AG10803 (cell line): ENCODE results near the gene PYGB.

Source experiments
- DNase-seq: peaks from one replicate; pipeline ENCODE4 v3.0.0; 2010; ENCODE audit warnings: low read depth
- H3K4me3 ChIP-seq: 2 replicates; pipeline ENCODE4 v1.5.1; 2011; ENCODE audit warnings: mild to moderate bottlenecking, low read length, control low read depth
- TF ChIP-seq, protein P1 (sequence below): conservative IDR thresholded peaks from 2 replicates; pipeline ENCODE4 v1.5.1; 2011; ENCODE audit warnings: mild to moderate bottlenecking, low read length, control low read depth, inconsistent platforms

PYGB gene

DNA sequence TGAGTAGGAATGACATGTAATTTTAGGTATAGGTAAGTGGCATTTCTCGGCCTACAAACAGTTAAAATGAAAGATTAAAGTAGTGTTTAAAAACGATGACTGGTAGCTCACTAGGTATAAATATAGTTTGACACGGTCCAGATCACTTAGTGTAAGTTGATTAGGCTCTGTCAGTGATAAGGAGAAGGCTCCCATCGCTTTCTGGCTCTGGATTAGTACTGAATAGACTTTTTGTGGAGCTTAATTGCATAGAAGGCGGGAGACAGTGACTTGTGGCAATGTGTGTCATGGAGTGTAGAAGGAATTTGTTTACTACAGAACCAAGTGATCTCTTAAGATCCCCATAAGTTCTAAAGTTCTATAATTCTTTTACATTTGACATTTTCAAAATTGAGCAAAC lies 6.7 kb downstream of the PYGB start:
- TF ChIP-seq, protein P1, sequence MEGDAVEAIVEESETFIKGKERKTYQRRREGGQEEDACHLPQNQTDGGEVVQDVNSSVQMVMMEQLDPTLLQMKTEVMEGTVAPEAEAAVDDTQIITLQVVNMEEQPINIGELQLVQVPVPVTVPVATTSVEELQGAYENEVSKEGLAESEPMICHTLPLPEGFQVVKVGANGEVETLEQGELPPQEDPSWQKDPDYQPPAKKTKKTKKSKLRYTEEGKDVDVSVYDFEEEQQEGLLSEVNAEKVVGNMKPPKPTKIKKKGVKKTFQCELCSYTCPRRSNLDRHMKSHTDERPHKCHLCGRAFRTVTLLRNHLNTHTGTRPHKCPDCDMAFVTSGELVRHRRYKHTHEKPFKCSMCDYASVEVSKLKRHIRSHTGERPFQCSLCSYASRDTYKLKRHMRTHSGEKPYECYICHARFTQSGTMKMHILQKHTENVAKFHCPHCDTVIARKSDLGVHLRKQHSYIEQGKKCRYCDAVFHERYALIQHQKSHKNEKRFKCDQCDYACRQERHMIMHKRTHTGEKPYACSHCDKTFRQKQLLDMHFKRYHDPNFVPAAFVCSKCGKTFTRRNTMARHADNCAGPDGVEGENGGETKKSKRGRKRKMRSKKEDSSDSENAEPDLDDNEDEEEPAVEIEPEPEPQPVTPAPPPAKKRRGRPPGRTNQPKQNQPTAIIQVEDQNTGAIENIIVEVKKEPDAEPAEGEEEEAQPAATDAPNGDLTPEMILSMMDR = no peak

DNA sequence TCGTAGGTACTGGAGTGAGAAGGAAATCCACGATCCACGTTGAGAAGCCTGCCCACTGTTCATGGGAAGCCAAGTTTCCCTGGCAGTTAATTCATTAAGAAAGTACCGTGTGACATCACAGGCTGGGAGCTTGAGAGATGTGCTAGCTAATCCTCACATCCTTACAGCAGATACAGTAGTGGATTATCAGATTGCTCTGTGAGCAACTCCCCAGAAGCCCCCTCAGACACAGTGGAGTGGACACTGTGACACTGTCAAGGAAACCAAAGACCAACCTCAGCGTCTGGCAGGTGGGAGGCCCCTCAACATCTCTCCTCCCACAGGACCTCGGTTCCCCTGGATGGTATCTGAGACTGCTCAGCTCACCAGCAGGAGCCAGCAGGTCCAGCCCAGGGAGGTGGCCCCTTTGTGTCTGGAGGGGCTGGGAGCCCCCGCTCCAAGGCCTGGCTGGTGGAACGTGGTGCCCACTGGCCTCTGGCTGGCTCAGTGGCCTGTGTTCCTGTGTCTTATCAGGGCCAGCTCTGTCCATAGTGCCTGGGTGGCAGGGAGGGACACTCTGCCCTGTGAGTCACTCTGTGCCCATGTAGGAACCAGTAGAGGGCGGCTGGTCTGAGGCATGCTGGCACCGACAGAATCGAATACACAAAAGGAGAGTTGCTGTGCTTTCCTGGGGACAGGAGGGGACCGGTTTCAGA lies 7.2 kb downstream of the PYGB start:
- DNase-seq = no peak
- TF ChIP-seq, protein P1 = no peak
- no peak overlapping the region for H3K4me3 ChIP-seq

More for the DNA sequence above, 6.7 kb downstream of the PYGB start:
- no peak for DNase-seq
- no peak overlapping the region for H3K4me3 ChIP-seq

DNA sequence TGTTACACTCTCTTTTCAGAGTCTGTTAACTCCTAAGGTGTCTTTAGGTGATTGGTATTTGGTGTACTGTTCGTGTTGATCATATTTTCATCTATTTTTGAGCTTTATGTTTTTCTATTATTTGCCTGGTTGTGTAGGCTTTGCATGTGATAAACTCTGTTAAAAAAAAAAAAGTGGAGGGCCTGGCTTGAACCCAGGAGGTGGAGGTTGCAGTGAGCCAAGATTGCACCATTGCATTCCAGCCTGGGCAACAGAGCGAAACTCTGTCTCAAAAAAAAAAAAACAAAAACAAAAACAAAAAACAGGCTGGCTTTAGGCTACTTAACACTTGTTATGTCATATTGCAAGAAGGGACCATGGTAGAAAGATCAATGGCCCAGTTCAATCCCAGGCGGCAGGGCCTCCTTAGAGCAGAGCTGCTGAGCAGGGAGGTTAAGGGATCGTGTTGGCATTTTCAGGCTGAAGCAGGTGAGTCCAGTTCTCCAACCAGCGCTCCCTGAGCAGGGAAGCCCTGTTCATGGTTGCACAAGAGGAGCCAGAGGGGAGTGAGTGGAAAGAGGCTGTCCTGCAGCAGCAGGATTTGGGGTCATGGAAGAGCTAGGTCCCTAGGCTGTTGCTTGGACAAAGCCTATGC lies 8.5 kb downstream of the PYGB start:
- peak; percentile 56 for DNase-seq
- TF ChIP-seq, protein P1 = no peak
- H3K4me3 ChIP-seq = no peak overlapping the region

DNA sequence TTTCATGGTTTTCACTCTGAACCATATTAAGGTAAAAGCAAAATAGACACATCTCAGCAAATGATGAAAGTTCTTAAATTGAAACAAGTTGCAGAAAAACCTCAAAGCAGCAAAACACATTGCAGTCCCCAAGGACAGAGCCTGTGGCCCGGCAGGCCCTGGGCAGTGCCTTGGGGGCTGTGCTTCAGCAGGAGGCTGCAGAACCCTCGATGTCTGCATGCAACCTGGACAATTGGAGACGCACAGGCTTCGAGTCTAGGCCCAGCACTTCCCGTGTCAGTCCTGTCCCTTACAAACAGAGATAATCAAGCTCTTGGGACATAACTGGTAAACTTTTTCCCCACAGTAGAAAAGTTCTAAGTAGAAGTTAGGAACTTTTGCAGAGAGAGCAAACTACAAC lies 9.2 kb downstream of the PYGB start:
- DNase-seq = no peak
- TF ChIP-seq, protein P1 = no peak
- no peak overlapping the region for H3K4me3 ChIP-seq

DNA sequence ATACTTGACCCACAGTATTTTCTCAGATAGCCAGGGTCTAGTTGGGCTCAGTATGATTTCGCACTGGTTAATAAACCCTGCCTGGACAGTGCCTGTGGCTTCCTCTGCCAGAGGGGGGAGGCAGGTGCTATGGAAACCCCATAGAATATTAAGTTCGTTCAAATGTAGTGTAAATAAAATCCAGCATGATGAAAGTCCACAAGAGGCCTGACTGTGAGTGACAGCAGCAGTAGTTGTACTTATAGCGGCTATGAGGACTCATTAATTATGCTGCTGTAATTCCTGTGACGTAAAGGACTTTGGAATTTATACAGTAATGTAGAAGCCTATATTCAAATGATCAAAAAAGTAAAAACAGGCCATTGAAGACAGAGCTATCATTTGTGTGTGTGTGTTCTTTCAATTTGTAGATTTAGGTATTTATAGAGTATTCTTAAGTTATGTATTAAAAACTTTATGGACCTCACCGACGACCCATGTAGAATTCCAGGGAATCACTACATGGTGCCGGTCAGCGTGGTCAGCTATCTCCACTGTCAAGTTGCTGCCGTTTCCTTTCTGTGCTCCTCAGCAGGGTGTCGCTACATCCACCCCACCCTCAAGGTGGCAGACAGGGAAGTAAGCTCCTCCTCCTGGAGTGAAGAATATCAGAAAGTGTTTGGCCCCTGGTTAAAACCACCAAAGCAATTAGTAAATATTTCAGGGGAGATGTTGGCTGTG lies 10.0 kb downstream of the PYGB start:
- no peak for DNase-seq
- H3K4me3 ChIP-seq = no peak overlapping the region
- TF ChIP-seq, protein P1 = no peak

DNA sequence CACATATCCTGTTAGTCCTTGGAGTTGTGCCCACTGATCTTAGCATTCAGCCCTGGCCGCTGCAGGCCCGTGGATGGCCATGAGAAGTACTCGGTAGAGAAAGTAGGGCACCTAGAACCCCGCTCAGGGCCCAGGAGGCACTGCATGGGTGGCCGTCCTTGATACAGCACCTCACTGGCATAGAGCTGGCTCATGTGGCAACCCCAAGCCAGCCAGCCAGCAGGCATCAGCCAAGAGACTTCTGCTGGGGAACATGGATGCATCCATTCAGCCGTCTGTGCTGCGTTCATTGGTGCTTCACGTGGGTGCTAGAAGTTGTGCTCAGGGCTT lies 10.6 kb downstream of the PYGB start:
- TF ChIP-seq, protein P1 = no peak
- DNase-seq = no peak
- H3K4me3 ChIP-seq = no peak overlapping the region

DNA sequence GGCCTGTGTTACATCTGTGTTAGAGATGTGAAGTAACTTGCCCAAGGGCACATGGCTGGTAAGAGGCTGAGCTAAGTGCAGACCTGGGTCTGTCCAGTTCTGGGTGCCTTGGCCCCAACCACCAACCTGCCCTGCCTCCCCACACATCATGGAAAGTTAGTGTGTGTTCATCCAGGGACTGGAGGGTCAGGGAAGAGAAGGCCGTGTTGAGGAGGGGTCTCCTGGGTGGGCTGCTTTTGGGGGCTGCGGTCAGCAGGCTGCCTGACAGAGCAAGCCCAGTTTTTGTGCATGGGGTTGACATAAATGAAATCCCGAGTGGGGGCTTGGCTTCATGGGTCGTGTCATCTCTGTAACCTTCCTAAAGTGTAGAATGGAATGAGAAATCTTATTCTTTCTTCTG lies 10.9 kb downstream of the PYGB start:
- DNase-seq = no peak
- no peak overlapping the region for H3K4me3 ChIP-seq
- TF ChIP-seq, protein P1 = no peak
